GM12892 (cell line): ENCODE measurements around the gene CDK1.

Experiments used
- POLR2A ChIP-seq: IDR thresholded peaks from 2 replicates; pipeline ENCODE4 v1.6.1; 2011; ENCODE audit warnings: low read depth, low read length, control low read depth
- POLR2AphosphoS5 ChIP-seq: IDR thresholded peaks from 2 replicates; pipeline ENCODE4 v1.6.1; 2011; ENCODE audit warnings: low read depth, low read length, control low read depth

- no peak for TF ChIP-seq POLR2A
- no peak for TF ChIP-seq POLR2AphosphoS5
Observed at GRCh38 chr10:60769406-60769805, 8.9 kb upstream of the CDK1 start.
